ENCODE results near the gene TAS2R60. TPM values are rescaled to one million over a fixed set of nuclear protein-coding genes. Genes with fewer than 3 reads are reported as not detected.

The TAS2R60 gene
- total and polyA plus RNA-seq, 2 of the 8 experiments (the other 6 are each of a cell fraction or from before 2014, with no cell fraction given): 0.15 to 0.32 TPM

- no peak for TF ChIP-seq NANOG (IDR thresholded peaks at IDR 0.05; ENCODE audit: insufficient read depth, low read depth, low read length, poor library complexity, severe bottlenecking)
Observed at GRCh38 chr7:143458263-143458662, 15.0 kb downstream of the TAS2R60 start (continued).
